HTR-8/SVneo (cell line): Measurements from ENCODE around the gene PLPP4.

Experiments
- DNase-seq: peaks from one replicate; pipeline ENCODE4 v3.0.0; 2011; ENCODE audit warnings: low spot score, mixed read lengths; ENCODE audit not compliant: insufficient read length
- FAIRE-seq: peaks from 2 replicates; lab custom pipeline; 2011; peaks lifted over from hg19 to GRCh38; lab: Jason Lieb, UNC

PLPP4 gene

GRCh38 chr10:120562956-120563355 is 105.9 kb downstream of the PLPP4 start:
- FAIRE-seq, result no peak
- DNase-seq, result no peak

- FAIRE-seq (no peak), DNase-seq (no peak)
Observed at GRCh38 chr10:120570418-120570817, 113.4 kb downstream of the PLPP4 start.

- DNase-seq, result no peak
- no peak for FAIRE-seq
Observed at GRCh38 chr10:120571266-120571665, 114.2 kb downstream of the PLPP4 start.

- DNase-seq (no peak), FAIRE-seq (no peak)
Observed at GRCh38 chr10:120572307-120572706, 115.3 kb downstream of the PLPP4 start.

GRCh38 chr10:120573355-120573754 is 116.3 kb downstream of the PLPP4 start:
- DNase-seq, result no peak
- FAIRE-seq, result no peak

- FAIRE-seq, result no peak
- no peak for DNase-seq
Observed at GRCh38 chr10:120574981-120575380, 118.0 kb downstream of the PLPP4 start.

- DNase-seq (no peak), FAIRE-seq (no peak)
Observed at GRCh38 chr10:120575411-120575810, 118.4 kb downstream of the PLPP4 start.

GRCh38 chr10:120578134-120578533 is 121.1 kb downstream of the PLPP4 start:
- no peak for DNase-seq
- no peak for FAIRE-seq

- FAIRE-seq, result no peak
Observed at GRCh38 chr10:120578890-120579289, 121.9 kb downstream of the PLPP4 start.

GRCh38 chr10:120580918-120581895 is 124.2 kb downstream of the PLPP4 start:
- DNase-seq (no peak), FAIRE-seq (no peak)

More at GRCh38 chr10:120578890-120579289, 121.9 kb downstream of the PLPP4 start:
- no peak for DNase-seq

GRCh38 chr10:120582753-120583152 is 125.7 kb downstream of the PLPP4 start:
- no peak for DNase-seq
- no peak for FAIRE-seq

GRCh38 chr10:120583424-120584108 is 126.5 kb downstream of the PLPP4 start:
- no peak for DNase-seq
- no peak for FAIRE-seq

- no peak for FAIRE-seq
- no peak for DNase-seq
Observed at GRCh38 chr10:120584786-120585185, 127.8 kb downstream of the PLPP4 start.

GRCh38 chr10:120586471-120586872 is 129.4 kb downstream of the PLPP4 start:
- FAIRE-seq (no peak), DNase-seq (no peak)

GRCh38 chr10:120587061-120587460 is 130.0 kb downstream of the PLPP4 start:
- no peak for FAIRE-seq
- no peak for DNase-seq

- FAIRE-seq (no peak), DNase-seq (no peak)
Observed at GRCh38 chr10:120588311-120588710, 131.3 kb downstream of the PLPP4 start.

GRCh38 chr10:120593693-120594092 is 136.7 kb downstream of the PLPP4 start:
- FAIRE-seq, result no peak
- DNase-seq, result no peak

- FAIRE-seq (no peak), DNase-seq (no peak)
Observed at GRCh38 chr10:120597902-120598301, 140.9 kb downstream of the PLPP4 start.

GRCh38 chr10:120598386-120598785 is 141.4 kb downstream of the PLPP4 start:
- FAIRE-seq (no peak), DNase-seq (no peak)

GRCh38 chr10:120599200-120599724 is 142.2 kb downstream of the PLPP4 start:
- FAIRE-seq (no peak), DNase-seq (no peak)
